ENCODE results near the gene MT1H. TPM values are rescaled to one million over a fixed set of nuclear protein-coding genes. Genes with fewer than 3 reads are reported as not detected.

MT1H gene
- total RNA-seq, 1 experiment from 2014 or later, result not detected

- Histone ChIP-seq H3K27ac (ENCODE audit: low read depth, low read length) (no peak overlapping the region), H3K4me3 (replicated peaks in 1 of 2; ENCODE audit: low read depth in 1 of 2, low read length in 2 of 2) (no peak overlapping the region), H3K4me1 (ENCODE audit: control insufficient read depth in 1 of 2, insufficient read depth in 2 of 2, low read length in 2 of 2) (peaks cover 0 to 12% of the 10 kb centered on the region in 2 experiments; a peak in 2 of 4 replicates), H3K27me3 (ENCODE audit: insufficient read depth, low read length) (no peaks in the 10 kb centered on the region), H3K36me3 (ENCODE audit: control insufficient read depth in 1 of 2, insufficient read depth in 2 of 2, low read length in 2 of 2) (no peaks in the 10 kb centered on the region), H2AFZ (ENCODE audit: low read depth, low read length, poor library complexity, severe bottlenecking) (no peak overlapping the region), H3K9me2 (ENCODE audit: insufficient read depth) (no peaks in the 10 kb centered on the region), H3K9me3 (ENCODE audit: control insufficient read depth in 1 of 2, insufficient read depth in 1 of 2, low read depth in 1 of 2, low read length in 2 of 2) (no peaks in the 10 kb centered on the region), H3K79me2 (ENCODE audit: insufficient read depth, low read length) (no peaks in the 10 kb centered on the region), H4K20me1 (ENCODE audit: insufficient read depth) (no peaks in the 10 kb centered on the region), H3K9ac (ENCODE audit: low read length) (no peak overlapping the region), H3K4me2 (ENCODE audit: low read length) (no peak overlapping the region)
- BruUV-seq (replicated peaks), result no TSS peak
- TF ChIP-seq YY1 (IDR thresholded peaks at IDR 0.05; ENCODE audit: extremely low read depth, insufficient replicate concordance, low read depth, low read length) (no peak), ELF1 (IDR thresholded peaks at IDR 0.05; ENCODE audit: borderline replicate concordance, low read depth) (no peak), JUND (IDR thresholded peaks at IDR 0.05) (no peak), SP1 (IDR thresholded peaks at IDR 0.05; ENCODE audit: low read depth) (no peak), TCF7L2 (IDR thresholded peaks at IDR 0.05; ENCODE audit: borderline replicate concordance, extremely low read depth, insufficient read depth, insufficient read length) (no peak), SIN3A (IDR thresholded peaks at IDR 0.05; ENCODE audit: low read depth) (no peak), CTCF (IDR thresholded peaks at IDR 0.05 in 2 of 3, conservative IDR thresholded peaks at IDR 0.05 in 1 of 3; ENCODE audit: borderline replicate concordance in 1 of 3, insufficient read depth in 1 of 3, low read depth in 2 of 3, low read length in 2 of 3) (no peak), REST (IDR thresholded peaks at IDR 0.05; ENCODE audit: low read depth) (no peak), RAD21 (IDR thresholded peaks at IDR 0.05; ENCODE audit: low read depth) (no peak), POLR2AphosphoS5 (IDR thresholded peaks at IDR 0.05; ENCODE audit: low read depth, low read length) (no peak)
- ChIA-PET RAD21 (ENCODE audit: low non-redundant PET in 1 of 2, low total read pairs in 2 of 2, uncharacterized antibody in 2 of 2, unreplicated experiment in 2 of 2) (no interaction called here), POLR2A (no interaction called here), CTCF (no interaction called here)
- DNase-seq (ENCODE audit: low read depth, low spot score) (no peak), ATAC-seq (no peak)
- intact Hi-C loops (cut with micrococcal nuclease), result no loop called here
These were observed 34.1 kb upstream of the MT1H start for GRCh38 chr16:56635441-56635967.

Data from HCT116 (cell line).